ENCODE results near the gene MDGA2. TPM values are rescaled to one million over a fixed set of nuclear protein-coding genes. Genes with fewer than 3 reads are reported as not detected.
A peak's percentile ranks its signal among the peaks of the same experiment; 100 is the strongest.
"Not testable (repeated sequence)": the region's sequence is repeated elsewhere in the genome, so short reads cannot be mapped to it uniquely, and the experiment has no call there.

Gene MDGA2
- total RNA-seq, 2 experiments from 2014 or later: not detected

DNA sequence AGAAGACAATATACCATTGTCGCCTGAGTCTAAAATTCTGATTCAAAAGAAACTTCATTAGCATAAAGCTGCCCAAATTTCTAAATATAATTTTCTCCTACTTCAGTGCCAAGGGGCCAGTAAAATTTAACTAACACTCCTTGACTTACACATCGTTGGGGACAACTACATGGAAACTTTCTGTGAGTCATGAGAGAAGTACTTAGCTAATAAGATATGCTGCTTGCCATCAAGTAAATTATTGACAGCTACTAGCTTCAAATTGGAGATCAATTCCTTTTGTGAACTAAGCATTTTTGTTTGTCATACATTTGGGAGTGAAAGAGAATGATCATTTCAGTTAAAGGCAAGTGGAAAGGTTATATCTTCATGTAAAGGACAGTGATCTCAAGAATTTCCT is 373.3 kb downstream of the MDGA2 start:
- POLR2A ChIA-PET: no interaction called here
- no peaks in the 10 kb centered on the region for H3K27me3 Mint-ChIP-seq
- no peak for DNase-seq

DNA sequence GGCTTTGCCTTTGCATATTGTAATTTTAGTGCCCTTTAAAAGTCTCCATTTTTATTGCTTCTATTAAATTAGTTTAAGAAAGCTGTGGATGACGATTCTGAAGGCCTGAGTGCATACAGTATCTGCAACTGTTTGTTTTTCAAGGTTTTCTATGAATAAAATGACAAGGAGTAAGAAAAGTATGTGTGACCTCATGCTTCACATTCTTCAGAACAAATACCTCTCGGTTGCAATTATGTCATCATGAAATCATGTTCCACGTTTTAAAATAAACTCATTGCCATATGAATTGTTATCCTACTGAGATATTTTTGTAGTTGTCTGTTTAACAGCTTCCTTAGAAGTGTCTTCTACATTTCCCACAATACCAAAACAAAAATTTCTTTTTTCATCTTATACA is 374.6 kb downstream of the MDGA2 start:
- no peaks in the 10 kb centered on the region for H3K36me3 Mint-ChIP-seq (ENCODE audit: low read depth)
- DNase-seq: no peak
- POLR2A ChIA-PET: no interaction called here
- H3K4me1 Mint-ChIP-seq: no peaks in the 10 kb centered on the region
- CTCF ChIA-PET: no interaction called here
- H3K27me3 Mint-ChIP-seq: no peaks in the 10 kb centered on the region
- no peak overlapping the region for H3K27ac Mint-ChIP-seq
- peaks cover 3% of the 10 kb centered on the region for H3K9me3 Mint-ChIP-seq
- H3K4me3 Mint-ChIP-seq: no peak overlapping the region

More for the DNA sequence above, 373.3 kb downstream of the MDGA2 start:
- Mint-ChIP-seq H3K4me1 (no peaks in the 10 kb centered on the region), H3K4me3 (no peak overlapping the region), H3K9me3 (peaks cover 3% of the 10 kb centered on the region), H3K36me3 (ENCODE audit: low read depth) (no peaks in the 10 kb centered on the region), H3K27ac (no peak overlapping the region)
- CTCF ChIA-PET: no interaction called here

DNA sequence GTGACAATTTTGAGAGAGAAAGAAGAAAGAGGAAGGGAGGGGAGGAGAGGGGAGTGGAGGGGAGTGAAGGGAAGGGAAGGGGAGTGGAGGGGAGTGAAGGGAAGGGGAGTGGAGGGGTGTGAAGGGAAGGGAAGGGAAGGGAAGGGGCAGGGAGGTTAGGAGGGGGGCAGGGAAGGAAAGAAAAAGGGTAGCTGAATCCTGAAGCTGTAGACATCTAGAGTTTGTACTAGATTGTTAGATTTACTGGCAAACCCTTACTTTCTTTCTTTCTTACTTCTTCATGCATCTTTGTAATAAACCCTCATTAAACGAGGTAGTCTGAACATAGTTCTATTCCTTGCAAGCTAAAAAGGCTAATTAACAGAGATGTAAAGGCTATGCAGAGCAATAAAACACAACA is 378.0 kb downstream of the MDGA2 start:
- Mint-ChIP-seq H3K27me3 (no peaks in the 10 kb centered on the region), H3K4me1 (no peaks in the 10 kb centered on the region), H3K4me3 (no peak overlapping the region), H3K36me3 (ENCODE audit: low read depth) (no peaks in the 10 kb centered on the region), H3K27ac (no peak overlapping the region), H3K9me3 (peaks cover 3% of the 10 kb centered on the region)
- CTCF ChIA-PET: no interaction called here
- no peak for DNase-seq
- POLR2A ChIA-PET: no interaction called here

DNA sequence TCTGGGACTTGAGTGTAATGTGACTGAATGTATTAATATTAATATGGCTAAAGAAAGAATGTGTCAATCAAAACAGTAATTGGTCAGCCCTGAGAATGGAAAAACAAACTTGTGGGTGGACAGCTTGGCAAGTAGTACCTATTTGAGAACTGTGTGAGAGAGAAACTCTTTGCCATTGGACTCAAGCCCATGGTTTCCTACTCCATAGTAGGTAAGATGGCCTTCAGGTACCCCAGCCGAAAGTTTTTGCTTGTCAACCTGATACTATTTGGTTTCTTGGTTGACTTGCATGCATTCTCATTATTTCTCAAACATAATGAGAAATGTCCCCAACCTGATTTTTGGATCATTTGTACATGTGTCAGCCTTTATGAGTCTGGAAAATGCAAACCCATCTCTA is 391.1 kb downstream of the MDGA2 start:
- Mint-ChIP-seq H3K4me1 (no peaks in the 10 kb centered on the region), H3K9me3 (no peaks in the 10 kb centered on the region), H3K27ac (no peak overlapping the region), H3K36me3 (ENCODE audit: low read depth) (no peaks in the 10 kb centered on the region), H3K4me3 (no peak overlapping the region), H3K27me3 (no peaks in the 10 kb centered on the region)
- CTCF ChIA-PET: no interaction called here
- POLR2A ChIA-PET: no interaction called here
- DNase-seq: no peak

DNA sequence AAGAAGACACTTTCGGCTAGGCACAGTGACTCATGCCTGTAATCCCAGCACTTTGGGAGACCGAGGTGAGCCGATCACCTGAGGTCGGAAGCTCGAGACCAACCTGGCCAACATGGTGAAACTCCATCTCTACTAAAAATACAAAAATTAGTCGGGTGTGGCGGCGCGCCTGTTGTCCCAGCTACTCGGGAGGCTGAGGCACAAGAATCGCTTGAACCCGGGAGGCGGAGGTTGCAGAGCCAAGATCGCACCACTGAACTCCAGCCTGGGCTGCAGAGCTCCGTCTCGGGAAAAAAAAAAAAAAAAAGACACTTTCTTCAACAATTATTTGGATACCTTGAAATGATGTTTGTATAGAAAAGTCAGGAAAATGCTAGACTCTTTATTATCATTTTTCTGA is 393.6 kb downstream of the MDGA2 start:
- H3K4me3 Mint-ChIP-seq; H3K27me3 Mint-ChIP-seq; DNase-seq; H3K27ac Mint-ChIP-seq; H3K4me1 Mint-ChIP-seq; CTCF ChIA-PET; H3K9me3 Mint-ChIP-seq; POLR2A ChIA-PET; H3K36me3 Mint-ChIP-seq (ENCODE audit: low read depth): not testable (repeated sequence)

DNA sequence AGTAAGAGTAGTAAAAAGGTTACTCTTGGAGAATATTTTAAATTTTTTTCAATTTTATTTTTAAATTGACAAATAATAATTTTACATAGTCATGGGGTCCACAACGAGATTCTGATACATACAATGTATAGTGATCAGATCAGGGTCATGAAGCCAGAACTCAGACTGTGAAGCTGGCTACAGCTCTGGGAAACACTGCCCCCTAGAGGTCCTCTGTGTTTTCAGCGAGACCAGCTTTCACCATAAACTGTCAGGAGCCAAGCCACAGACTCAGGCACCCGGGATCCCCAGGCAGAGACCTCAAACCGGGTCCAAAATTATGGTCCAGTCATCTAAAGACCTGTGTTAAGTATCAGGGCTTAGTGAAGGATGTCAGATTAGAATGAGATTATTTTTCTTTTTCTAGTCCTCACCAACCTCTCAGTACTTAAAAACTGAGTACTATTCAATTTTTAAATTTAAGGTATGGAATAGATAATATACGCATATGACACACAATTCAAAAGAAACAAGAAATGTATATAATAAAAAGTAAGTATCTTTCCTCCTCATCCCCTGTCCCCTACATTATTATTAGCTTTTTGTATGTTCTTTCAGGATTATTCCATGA is 397.1 kb downstream of the MDGA2 start:
- CTCF ChIA-PET: interaction anchor here (0.5 kb wide), 1 partner anchor 57 kb away, joined by 3 read pairs; no protein-coding TSS in a partner anchor
- no peaks in the 10 kb centered on the region for H3K27me3 Mint-ChIP-seq
- POLR2A ChIA-PET: no interaction called here
- H3K36me3 Mint-ChIP-seq (ENCODE audit: low read depth): no peaks in the 10 kb centered on the region
- no peak overlapping the region for H3K4me3 Mint-ChIP-seq
- peak; percentile 22 for DNase-seq
- no peak overlapping the region for H3K27ac Mint-ChIP-seq
- H3K9me3 Mint-ChIP-seq: no peaks in the 10 kb centered on the region
- H3K4me1 Mint-ChIP-seq: no peaks in the 10 kb centered on the region

DNA sequence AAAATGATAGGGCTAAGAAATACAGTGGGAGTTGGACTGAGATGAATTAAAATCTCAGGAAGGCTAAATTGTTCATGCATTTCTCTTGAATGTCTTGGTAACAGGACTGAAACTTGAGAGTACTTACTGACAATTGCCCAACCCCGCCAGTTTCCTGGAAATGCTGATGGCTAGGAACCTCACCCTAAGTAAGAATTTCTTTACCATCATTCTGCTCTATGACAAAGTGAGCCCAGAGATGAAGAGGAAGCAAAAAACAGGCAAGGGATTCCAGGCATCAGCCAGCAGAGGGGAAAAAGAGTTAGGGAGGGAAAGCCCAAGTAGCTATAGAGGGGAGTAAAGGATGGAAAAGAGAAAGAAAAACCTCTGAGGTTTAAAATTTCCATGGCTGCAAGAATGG is 397.7 kb downstream of the MDGA2 start:
- CTCF ChIA-PET: no interaction called here
- Mint-ChIP-seq H3K9me3 (no peaks in the 10 kb centered on the region), H3K4me1 (no peaks in the 10 kb centered on the region), H3K27ac (no peak overlapping the region), H3K27me3 (no peaks in the 10 kb centered on the region), H3K36me3 (ENCODE audit: low read depth) (no peaks in the 10 kb centered on the region), H3K4me3 (no peak overlapping the region)
- no peak for DNase-seq
- POLR2A ChIA-PET: no interaction called here

DNA sequence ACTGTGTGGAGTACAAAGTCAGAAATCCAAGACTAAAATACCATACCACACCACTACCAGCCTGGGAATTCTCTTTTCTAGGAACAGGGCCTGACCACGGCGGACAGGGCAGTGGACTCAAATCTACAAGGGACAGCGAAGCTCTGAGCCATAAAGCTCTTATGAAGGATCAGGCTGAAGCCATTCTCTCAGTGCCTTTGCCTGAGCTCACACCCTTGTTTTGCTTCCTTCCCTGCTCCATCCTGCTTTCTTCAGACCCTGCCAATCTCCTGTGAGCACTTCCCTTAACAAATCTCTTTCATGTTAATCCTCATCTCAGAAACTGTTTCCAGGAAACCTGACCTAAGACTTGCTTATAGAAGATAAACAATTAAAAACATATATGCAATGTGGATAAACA is 398.5 kb downstream of the MDGA2 start:
- CTCF ChIA-PET: no interaction called here
- DNase-seq: no peak
- Mint-ChIP-seq H3K4me3 (no peak overlapping the region), H3K4me1 (no peaks in the 10 kb centered on the region), H3K9me3 (no peaks in the 10 kb centered on the region), H3K27ac (no peak overlapping the region), H3K27me3 (no peaks in the 10 kb centered on the region), H3K36me3 (ENCODE audit: low read depth) (no peaks in the 10 kb centered on the region)
- POLR2A ChIA-PET: no interaction called here

DNA sequence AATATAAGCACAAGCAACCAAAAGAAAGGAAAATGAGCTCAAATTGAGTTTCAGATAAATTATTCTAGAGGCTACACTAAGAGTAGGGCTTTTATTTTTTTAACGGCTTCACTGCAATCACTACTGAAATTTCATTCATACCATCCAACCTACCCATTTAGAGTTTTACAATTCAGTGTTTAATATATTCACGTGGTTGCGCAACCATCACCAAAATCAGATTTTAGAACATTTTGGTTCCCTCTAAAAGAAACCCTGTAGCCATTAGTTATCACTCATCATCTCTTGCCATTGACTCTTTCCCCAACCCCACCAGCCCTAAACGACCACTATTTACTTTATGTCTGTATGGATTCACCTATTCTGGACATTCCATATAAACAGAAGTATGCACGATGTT is 401.5 kb downstream of the MDGA2 start:
- no peak overlapping the region for H3K27ac Mint-ChIP-seq
- H3K4me1 Mint-ChIP-seq: no peaks in the 10 kb centered on the region
- ChIA-PET POLR2A (no interaction called here), CTCF (no interaction called here)
- no peak for DNase-seq
- no peaks in the 10 kb centered on the region for H3K27me3 Mint-ChIP-seq
- no peaks in the 10 kb centered on the region for H3K9me3 Mint-ChIP-seq
- H3K36me3 Mint-ChIP-seq (ENCODE audit: low read depth): no peaks in the 10 kb centered on the region
- no peak overlapping the region for H3K4me3 Mint-ChIP-seq

DNA sequence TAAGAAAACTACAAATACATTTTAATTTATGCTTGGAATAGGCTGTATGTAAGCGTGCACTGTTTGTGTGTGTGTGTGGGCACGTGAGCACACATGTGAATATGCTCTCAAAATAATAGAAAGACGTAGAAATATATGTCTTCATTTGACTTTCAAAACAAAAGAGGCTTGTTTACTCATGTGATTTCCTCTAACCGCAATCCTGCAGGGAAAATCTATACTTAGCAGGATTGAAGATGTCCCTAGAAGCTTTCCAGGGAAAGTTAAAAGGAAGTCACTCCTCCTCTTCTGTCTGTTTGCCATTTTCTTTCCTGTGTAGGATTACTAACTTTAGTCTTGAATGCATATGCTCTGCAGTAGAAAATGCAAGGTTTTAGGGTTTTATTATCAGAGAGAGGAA is 404.7 kb downstream of the MDGA2 start:
- DNase-seq: no peak
- ChIA-PET CTCF (no interaction called here), POLR2A (no interaction called here)

DNA sequence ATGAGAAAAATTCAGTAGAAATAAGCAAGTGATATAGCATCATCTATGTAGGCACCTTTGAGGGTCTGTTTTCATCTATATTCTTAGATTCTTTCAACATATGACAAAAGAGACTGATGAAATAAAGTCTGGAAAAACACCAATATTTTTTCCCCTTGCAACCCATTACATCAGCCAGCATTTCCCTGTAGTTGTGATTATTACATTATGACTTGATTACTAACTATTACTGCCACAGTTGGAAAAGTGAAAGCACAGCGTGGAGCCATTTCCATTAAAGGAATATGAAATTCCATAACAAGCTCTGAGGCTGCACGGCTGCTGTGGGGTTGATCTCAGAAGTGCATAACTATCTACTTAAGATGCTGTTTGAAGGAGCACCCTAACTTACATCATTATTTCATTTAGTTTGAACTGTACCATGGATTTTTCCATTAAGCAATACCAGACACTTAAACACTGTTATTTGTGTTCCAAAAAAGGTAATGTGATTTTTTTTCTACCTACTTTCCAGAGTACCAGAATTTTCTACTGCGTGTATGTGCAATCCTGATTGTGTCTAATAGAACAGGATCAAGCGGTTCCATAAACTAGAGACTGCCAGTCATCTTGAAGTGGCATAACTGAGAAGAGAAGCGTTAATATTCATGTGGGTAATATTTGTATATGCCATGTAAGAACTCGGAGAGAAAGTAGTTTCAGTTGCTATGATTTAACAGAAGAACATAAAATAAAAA is 405.5 kb downstream of the MDGA2 start:
- Mint-ChIP-seq H3K27me3 (no peaks in the 10 kb centered on the region), H3K9me3 (no peaks in the 10 kb centered on the region), H3K36me3 (ENCODE audit: low read depth) (no peaks in the 10 kb centered on the region), H3K4me3 (no peak overlapping the region), H3K4me1 (no peaks in the 10 kb centered on the region), H3K27ac (no peak overlapping the region)
- DNase-seq: no peak
- CTCF ChIA-PET: no interaction called here
- POLR2A ChIA-PET: no interaction called here

More for the DNA sequence above, 404.7 kb downstream of the MDGA2 start:
- Mint-ChIP-seq H3K4me3 (no peak overlapping the region), H3K9me3 (no peaks in the 10 kb centered on the region), H3K4me1 (no peaks in the 10 kb centered on the region), H3K36me3 (ENCODE audit: low read depth) (no peaks in the 10 kb centered on the region), H3K27ac (no peak overlapping the region), H3K27me3 (no peaks in the 10 kb centered on the region)

DNA sequence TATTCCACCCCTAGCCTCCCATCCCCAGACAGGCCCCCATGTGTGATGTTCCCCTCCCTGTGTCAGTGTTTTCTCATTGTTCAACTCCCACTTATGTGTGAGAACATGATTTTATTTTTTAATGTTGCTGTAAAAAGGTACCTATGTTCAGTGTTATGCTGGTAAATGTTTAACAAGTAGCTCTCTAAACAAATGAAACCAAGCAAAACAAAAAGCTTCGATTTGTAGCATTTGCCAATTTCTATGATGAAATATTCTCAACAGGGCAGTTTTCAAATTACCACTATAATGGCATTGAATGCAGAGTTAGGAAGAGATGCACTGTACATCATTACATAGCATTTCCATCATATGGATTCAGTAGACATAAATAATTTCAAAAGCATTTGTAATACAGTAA is 410.6 kb downstream of the MDGA2 start:
- Mint-ChIP-seq H3K36me3 (ENCODE audit: low read depth) (no peaks in the 10 kb centered on the region), H3K9me3 (peaks cover 4% of the 10 kb centered on the region), H3K4me3 (no peak overlapping the region), H3K27ac (no peak overlapping the region), H3K27me3 (no peaks in the 10 kb centered on the region), H3K4me1 (no peaks in the 10 kb centered on the region)
- POLR2A ChIA-PET: no interaction called here
- DNase-seq: no peak
- CTCF ChIA-PET: no interaction called here

DNA sequence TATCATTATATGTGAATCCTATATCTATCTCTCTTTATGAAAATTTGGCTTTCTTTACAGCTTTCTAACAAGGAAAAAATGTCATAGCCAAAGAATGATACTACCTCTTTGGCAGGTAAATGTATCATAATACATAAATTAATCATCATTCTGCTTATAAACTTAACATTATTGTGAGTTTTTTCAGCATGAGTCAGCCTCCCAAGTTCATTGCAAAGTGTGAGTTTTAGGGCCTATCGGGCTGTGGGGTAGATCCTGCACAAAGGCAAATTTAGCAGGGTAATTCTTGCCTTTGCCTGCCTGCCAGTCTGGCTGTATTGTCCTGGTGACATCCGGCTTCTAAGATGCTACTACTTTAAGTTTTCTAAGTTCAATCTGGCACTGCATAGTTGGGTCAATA is 412.6 kb downstream of the MDGA2 start:
- Mint-ChIP-seq H3K36me3 (ENCODE audit: low read depth) (no peaks in the 10 kb centered on the region), H3K4me1 (no peaks in the 10 kb centered on the region), H3K4me3 (no peak overlapping the region), H3K27me3 (no peaks in the 10 kb centered on the region), H3K9me3 (peaks cover 8% of the 10 kb centered on the region), H3K27ac (no peak overlapping the region)
- no peak for DNase-seq
- ChIA-PET CTCF (no interaction called here), POLR2A (interaction anchor here (0.6 kb wide), 1 partner anchor 354 kb away, joined by 3 read pairs; no protein-coding TSS in a partner anchor)

DNA sequence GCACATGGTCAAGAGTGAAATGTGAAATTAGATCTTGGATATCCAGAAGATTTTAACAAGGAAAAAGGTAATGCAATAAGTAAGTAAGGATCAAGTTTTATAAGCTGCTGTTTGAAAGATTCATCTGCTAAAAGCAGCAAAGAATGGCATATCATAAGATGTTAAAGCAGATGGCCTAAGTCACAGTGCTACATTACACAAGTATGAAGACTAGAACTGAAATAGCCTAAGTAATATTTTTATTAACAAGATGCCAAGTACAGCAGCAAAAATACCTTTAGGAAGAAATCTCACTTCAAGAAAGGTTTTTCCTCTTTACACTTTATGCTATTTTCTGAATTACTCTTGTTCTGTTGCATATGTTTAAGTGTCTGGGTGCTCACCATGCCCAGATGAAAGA is 414.1 kb downstream of the MDGA2 start:
- H3K9me3 Mint-ChIP-seq: peaks cover 8% of the 10 kb centered on the region
- H3K4me3 Mint-ChIP-seq: no peak overlapping the region
- H3K27ac Mint-ChIP-seq: no peak overlapping the region
- H3K27me3 Mint-ChIP-seq: no peaks in the 10 kb centered on the region
- ChIA-PET POLR2A (no interaction called here), CTCF (no interaction called here)
- no peaks in the 10 kb centered on the region for H3K36me3 Mint-ChIP-seq (ENCODE audit: low read depth)
- DNase-seq: no peak
- no peaks in the 10 kb centered on the region for H3K4me1 Mint-ChIP-seq
